ENCODE data around the gene DNAJC5.
A peak's percentile ranks its signal among the peaks of the same experiment; 100 is the strongest.

DNAJC5 gene

GRCh38 chr20:63942250-63942951 lies 47.5 kb downstream of the DNAJC5 start:
- peak; percentile 42 for DNase-seq

GRCh38 chr20:63942969-63943807 lies 48.3 kb downstream of the DNAJC5 start:
- DNase-seq, result no peak

- DNase-seq, result no peak
These were observed 48.8 kb downstream of the DNAJC5 start for GRCh38 chr20:63943808-63944077.

GRCh38 chr20:63944078-63944941 lies 49.4 kb downstream of the DNAJC5 start:
- DNase-seq, result no peak

GRCh38 chr20:63945031-63945658 lies 50.2 kb downstream of the DNAJC5 start:
- no peak for DNase-seq

- DNase-seq, result no peak
These were observed 51.3 kb downstream of the DNAJC5 start for GRCh38 chr20:63945921-63946920.

GRCh38 chr20:63946986-63947637 lies 52.2 kb downstream of the DNAJC5 start:
- no peak for DNase-seq

- DNase-seq, result peak; percentile 31
These were observed 52.9 kb downstream of the DNAJC5 start for GRCh38 chr20:63947638-63948456.

GRCh38 chr20:63950701-63951397 lies 55.9 kb downstream of the DNAJC5 start:
- DNase-seq, result no peak

- DNase-seq, result no peak
These were observed 56.7 kb downstream of the DNAJC5 start for GRCh38 chr20:63951398-63952209.

GRCh38 chr20:63952210-63952535 lies 57.2 kb downstream of the DNAJC5 start:
- DNase-seq, result no peak

- no peak for DNase-seq
These were observed 57.8 kb downstream of the DNAJC5 start for GRCh38 chr20:63952769-63953168.

- DNase-seq, result no peak
These were observed 59.0 kb downstream of the DNAJC5 start for GRCh38 chr20:63953764-63954429.

- peak; percentile 41 for DNase-seq
These were observed 60.4 kb downstream of the DNAJC5 start for GRCh38 chr20:63955281-63955826.

- DNase-seq, result peak; percentile 90
These were observed 61.1 kb downstream of the DNAJC5 start, which contains the start of gene UCKL1 for GRCh38 chr20:63955827-63956663. UCKL1 (minus strand) TSS chr20:63956416; CDS start chr20:63956372, 44 bp downstream.

- no peak for DNase-seq
These were observed 61.7 kb downstream of the DNAJC5 start for GRCh38 chr20:63956664-63957003.
